HG03342 (cell line): ENCODE results near the gene RAB10.
"Not testable (repeated sequence)": the region's sequence is repeated elsewhere in the genome, so short reads cannot be mapped to it uniquely, and the experiment has no call there.

Source experiments
- ATAC-seq: cut with Tn5 transposase; IDR thresholded peaks from one replicate; pipeline ENCODE4 v1.9.1; 2021; ENCODE audit warnings: mild to moderate bottlenecking, moderate library complexity; ENCODE audit not compliant: unreplicated experiment

Gene RAB10

DNA sequence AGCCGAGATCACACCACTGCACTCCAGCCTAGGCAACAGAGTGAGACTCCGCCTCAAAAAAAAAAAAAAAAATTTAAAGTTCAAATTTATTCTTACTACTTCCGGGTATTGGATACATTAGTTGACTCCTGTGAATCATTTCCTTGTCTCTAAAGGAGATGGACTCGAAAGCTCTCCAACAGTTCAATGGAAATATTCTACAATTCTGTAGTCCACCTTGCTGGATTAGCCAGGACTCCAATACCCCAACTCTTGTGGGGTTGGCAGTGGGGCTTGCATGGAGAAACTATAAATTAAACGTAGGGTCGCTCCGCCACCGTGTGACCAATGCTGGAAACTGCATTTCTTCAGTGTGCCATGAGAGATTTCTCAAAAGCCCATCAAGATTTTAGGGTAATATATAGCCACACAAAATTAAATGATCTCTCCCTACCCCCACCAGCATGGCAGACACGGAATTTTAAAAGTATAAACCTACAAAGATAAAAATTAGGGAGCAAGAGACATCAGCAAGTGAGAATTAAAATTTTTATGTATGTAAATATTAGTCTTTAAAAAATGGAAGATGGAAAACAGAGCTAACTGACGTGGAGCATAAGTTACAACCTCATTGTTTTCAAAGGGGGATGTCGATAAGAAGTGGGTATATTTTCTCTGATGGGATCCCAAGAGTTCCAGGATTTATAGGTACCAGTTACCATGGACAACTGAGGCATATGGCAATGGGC lies 111.2 kb downstream of the RAB10 start:
- no peak for ATAC-seq

DNA sequence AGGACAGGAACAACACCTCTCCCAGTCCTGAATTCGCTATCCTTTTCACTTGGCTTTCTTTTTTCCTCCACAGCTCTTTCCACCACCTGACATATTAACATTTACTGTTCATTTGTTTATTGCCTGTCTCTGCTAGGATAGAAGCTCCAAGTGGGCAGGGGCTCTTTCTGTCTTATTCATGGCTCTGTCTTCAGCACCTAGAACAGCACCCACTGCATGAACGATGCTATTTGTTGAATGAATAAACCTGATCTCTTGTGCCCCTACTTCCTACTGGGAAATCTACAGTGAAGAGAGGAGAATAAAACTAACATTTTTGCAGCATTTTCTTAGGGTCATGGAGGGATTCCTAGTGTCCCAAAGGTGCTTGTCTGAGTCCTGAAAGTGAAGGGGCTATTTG lies 114.6 kb downstream of the RAB10 start:
- ATAC-seq, result no peak

DNA sequence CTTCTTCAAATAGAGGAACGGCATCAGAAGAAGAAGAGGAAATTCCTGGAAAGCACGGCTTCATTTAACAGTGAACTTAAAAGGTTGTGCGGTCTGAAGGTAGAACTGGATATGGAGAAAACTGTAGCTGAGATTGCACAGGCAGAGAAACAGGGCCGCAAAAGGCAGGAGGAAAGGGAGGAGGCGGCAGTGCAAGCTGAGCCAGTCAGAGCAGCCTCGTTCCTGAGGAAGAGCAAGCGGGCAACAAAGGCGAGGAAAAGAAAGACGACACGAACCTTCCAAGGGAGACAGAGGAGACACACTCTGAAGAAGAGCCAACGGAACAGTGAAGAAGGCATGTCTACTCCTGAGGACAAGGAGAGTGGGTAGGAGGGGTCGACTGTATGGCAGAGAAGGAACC lies 116.4 kb downstream of the RAB10 start:
- no peak for ATAC-seq

DNA sequence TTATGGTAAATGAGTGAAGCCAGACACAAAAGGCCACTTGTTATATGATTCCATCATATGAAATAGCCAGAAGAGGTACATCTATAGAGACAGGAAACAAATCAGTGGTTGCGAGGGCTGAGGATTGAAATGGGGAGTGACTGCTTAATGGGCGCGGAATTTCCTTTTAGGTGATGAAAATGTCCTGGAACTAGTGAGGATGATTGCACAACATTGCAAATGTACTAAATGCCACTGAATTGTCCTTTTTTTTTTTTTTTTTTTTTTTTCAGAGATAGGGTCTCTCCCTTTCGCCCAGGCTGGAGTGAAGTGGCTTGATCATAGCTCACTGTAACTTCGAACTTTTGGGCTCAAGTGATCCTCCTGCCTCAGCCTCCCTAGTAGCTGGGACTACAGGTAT lies 123.7 kb downstream of the RAB10 start:
- ATAC-seq, result no peak

DNA sequence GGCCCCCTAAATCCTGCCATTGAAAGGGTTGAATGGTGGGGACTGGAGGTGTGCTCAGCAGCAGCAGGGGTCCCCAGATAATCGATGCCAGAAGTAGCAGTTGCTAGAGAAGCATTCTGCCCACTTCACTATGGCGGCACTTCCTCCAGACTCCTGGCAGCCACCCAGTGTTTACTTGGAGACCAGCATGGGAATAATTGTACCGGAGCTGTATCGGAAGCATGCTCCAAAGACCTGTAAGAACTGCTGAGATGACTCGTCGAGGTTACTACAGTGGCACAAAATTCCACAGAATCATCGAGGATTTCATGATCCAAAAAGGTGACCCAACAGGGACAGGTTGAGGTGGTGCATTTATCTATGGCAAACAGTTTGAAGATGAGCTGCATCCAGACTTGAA lies 128.0 kb downstream of the RAB10 start:
- ATAC-seq, result no peak

DNA sequence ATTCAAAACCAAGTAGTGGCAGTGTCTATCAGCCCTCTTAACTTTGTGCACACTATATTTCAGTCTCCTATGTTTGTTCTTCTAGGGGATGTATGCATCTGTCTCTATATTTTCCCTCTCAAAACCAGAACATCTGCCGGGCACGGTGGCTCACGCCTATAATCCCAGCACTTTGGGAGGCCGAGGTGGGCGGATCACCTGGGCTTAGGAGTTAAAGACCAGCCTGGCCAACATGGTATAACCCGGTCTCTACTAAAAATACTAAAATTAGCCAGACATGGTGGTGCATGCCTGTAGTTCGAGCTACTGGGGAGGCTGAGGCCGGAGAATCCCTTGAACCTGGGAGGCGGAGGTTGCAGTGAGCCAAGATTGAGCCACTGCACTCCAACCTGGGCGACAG lies 129.1 kb downstream of the RAB10 start:
- ATAC-seq, result no peak

DNA sequence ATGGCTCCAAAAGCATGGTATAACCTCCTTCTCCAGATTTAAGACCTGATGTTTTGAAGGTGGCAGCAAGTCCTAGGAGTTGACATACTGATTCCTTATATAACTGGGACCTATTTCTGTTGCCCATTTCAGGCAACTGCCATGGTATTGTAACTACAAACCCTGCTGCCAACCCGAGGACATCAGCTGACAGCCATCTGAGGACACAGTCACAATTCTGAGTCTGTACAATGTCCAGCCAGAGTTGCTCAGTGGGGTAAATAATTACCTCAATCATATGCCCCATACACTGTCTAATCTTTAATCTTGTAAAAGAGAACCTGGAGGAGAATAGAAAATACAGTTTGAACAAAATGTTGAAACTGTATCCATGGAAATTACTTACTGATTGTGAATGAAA lies 130.3 kb downstream of the RAB10 start:
- ATAC-seq, result no peak

DNA sequence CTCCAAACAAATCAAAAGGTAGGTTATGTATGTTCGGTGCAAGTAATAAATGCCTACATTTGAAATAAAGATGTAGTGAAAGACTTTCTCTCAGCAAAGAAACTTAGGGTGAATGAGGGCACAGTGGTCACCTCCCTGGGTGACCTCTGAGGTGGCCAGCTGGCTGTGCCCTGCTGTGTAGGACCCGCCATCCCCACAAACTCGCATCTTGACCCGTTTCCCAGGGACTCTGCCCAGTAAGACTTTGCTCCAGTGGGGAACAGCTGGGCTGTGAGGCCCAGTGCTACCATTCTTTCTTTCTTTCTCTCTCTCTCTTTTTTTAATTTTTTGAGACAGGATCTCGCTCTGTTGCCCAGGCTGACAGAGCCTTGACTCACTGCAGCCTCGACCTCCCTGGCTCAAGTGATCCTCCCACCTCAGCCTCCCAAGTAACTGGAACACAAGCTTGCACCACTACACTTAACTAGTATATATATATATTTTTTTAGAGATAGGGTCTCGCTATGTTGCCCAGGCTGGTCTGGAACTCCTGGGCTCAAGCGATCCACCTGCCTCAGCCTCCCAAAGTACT lies 130.8 kb downstream of the RAB10 start:
- no peak for ATAC-seq

DNA sequence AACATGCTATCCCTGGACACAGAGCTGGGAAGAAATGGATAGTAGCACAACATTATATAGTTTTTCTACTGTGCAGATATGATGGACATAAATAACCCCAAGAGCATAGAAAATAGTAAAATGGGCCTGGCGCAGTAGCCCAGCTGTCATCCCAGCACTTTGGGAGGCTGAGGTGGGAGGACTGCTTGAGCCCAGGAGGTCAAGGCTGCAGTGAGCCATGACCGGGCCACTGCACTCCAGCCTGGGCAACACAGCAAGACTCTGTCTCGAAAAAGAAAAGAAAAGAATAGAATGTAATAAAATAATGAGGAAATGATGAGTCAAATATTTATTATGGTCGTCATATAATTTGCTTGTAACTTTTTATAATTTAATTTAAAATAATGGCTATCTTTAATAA lies 131.5 kb downstream of the RAB10 start:
- ATAC-seq, result no peak

DNA sequence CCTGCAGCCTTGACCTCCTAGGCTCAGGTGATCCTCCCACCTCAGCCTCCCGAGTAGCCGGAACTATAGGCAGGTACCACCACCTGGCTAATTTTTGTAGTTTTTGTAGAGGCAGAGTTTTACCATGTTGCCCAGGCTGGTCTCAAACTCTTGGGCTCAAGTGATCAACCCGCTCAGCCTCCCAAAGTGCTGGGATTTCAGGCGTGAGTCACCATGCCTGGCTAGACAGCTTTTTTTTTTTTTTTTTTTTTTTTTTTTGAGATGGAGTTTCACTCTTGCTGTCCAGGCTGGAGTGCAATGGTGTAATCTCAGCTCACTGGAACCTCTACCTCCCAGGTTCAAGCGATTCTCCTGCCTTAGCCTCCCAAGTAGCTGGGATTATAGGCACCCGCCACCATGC lies 132.7 kb downstream of the RAB10 start:
- ATAC-seq, result not testable (repeated sequence)

DNA sequence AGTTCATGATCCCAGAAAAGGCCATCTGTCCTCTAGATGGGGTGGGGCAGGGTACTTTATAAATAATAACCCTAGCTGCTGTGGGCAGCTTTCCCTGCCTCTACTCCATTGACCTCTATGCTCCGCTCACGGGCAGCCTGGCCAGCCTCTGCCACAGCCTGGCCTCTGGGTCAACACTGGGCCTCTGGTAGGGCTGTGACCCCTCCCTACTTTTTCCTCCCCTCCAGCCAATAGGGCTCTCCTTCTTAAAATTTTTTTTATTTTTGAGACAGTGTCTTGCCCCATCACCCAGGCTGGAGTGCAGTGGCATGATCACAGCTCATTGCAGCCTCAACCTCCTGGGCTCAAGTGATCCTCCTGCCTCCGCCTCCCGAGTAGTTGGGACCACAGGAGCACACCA lies 134.9 kb downstream of the RAB10 start:
- no peak for ATAC-seq

DNA sequence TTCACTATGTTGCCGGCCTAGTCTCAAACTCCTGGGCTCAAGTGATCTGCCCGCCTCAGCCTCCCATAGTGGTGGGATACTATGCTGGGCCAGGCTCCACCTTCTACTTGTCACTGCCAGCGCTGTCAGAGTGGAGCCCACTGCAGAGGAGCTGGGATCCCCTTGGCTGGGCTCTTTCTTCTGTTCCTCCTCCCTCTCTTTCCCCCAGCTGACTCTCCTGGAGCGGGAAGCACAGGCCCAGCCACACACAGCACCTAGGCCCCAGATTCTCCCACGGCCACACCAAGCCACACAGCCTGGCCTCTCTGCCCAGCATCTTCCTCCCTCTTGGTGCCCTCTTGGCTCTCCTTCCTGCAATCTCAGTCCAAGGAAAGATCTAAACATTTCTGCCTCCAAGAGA lies 135.3 kb downstream of the RAB10 start:
- ATAC-seq, result no peak

DNA sequence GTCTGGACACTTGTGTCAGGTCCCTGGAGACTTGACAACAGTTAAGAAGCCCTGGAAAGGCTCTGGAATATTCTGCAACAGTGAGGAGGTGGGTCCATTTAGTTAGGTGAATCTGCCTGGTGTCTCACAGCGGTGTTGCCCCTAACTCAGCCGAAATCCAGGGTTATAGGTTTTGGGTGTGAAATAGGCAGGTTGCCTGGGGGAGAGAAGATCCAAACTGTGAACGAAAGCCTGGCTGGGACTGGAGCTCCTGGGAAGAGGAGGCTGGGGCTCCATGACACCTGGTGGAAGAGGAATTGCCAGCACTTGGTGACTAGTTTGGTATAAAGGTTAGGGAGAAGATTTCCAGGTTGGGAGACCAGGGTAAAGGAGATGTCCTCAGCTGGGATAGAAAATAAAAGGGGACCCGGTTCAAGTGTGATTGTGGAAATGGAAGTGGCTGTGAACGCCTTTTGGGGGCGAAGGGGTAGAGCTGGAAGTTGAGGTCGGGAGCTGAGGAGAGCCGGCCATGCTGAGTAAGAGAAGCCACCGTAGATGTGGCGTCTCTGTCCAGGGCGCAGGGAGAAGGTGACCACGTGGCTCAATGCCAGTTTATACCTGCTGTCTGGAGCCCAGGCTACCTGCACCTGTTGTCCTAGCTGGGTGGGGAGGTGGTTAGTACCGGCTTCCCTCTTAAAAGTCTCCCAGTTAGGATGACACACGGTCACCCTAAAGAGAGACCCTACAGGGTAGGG lies 136.0 kb downstream of the RAB10 start:
- no peak for ATAC-seq

DNA sequence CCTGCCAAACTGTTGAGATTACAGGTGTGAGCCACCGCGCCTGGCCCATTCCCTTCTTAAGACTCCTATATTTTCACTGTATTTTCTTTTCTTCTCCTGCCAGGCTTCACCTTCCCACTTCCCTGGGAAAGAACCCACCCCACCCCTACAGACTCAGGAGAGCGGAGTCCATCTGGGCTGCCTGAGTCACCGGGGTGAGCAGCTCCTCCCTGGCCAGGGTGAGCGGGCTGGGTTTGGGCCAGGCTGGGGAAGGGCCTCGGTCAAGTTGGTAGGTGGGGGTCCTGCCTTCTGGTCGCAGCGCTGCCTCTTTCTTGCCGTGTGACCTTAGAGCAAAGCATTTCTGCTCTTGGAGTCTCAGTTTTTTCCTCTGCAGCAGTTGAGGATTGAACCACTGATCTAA lies 136.9 kb downstream of the RAB10 start:
- no peak for ATAC-seq

DNA sequence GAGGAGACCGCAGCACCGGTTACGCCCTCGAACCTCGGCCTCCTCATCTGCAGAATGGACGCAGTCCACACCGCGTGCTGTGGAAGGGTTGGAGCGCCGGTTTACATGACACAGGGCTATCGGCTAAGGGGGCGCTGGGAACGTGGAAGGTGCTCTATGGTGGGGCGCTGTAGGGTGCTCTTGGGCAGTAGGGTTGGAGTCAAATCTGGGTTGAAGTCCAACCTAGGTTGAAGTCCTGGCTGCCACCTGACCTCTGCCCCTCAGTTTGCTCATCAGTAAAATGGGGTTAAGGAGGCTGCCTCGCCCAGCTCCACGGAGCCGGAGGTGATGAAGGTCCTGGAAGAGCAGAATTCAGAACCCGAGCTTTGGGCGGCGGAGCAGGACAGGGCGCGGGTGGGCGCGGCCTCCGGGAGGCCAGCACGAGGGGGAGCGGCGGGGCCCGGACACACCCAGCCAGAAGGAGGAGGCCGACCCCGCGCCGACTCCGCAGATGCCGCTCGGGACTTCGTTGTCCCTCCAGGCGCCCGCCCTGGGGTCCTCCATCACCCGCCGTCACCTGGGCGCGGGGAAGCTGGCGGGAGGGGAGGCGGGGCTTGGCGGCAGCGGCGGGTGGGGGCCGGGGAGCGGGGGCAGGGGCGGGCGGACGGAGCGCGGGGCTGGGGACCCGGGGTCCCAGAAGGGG lies 138.4 kb downstream of the RAB10 start:
- no peak for ATAC-seq

DNA sequence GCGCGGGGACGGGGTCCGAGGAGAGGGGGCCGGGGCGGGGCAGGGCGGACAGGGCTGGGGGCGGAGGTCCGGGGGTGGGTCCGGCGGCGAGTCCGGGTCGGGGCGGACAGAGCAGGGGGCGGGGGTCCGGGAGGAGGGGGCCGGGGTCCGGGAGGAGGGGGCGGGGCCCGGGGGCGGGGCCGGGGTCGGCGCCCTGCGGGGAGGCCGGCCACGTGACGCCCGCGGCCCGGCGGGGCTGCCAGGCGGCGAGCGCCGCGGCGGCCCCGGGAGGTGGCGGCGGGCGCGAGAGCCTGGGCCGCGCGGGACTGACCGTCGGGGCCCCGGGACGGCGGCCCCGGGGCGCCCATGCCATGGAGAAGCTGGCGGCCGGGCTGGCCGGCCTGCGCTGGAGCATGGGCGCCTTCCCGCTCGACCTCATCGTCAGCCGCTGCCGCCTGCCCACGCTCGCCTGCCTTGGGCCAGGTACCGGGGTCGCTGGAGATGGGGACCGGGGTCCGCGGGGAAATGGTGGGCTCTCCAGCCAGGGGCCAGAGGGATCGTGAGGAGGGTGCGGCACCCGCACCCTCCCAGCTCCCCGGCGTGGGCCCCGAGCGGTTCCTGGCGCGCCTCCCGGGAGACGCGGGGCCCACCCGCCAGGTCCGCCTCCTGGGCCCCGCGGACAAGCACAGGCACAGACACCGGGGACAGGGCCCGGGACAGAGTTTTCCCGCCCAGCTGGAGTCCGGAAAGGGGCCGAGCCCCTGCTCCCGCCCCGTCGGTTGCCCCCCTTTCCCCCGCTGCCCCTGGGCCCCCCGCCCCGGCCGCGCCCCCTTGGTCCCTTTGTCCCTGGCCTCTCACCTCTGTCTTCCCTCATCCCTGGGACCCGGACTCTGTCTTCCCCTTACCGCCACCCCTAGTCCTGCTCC lies 139.2 kb downstream of the RAB10 start, which contains the start of gene GAREM2:
Gene GAREM2 (plus strand): TSS at position 218 of the 905 bp plus-strand sequence. CDS start 133 bp downstream, at position 351.
- no peak for ATAC-seq

DNA sequence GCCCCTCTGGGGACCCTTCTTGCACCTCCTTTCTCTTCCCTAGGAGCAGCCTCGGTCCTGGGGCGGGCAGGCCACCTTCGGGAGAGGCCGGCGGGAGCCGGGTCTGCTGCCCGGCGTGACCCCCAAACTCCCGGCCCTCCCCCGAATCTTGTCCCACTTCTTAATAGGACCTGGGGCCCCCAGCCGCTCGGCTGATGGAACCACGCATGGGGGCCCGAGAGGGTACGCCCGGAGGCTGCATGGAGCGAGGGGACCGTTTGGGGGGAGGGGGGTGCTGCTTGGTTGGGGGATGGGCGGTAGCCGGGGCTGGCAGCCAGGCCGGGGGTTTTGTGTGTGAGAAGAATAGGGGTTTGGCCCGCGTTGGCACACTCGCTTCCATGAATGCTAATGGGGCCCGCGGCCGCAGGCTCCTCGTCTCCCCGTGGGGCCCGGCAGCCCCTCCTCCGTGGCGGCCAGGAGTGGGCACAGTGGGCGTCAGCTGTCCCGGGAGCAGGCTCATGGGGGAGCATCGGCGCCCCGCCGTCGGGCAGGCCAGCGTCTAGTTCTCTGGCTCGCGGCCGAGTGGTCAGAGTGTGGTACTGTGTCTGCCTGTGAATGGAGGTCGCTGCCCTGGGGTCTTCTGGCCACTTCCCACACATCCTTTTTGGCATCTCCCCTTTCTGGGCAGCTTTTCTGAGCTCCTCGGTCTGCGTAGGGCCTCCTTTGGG lies 140.0 kb downstream of the RAB10 start:
- ATAC-seq, result no peak

DNA sequence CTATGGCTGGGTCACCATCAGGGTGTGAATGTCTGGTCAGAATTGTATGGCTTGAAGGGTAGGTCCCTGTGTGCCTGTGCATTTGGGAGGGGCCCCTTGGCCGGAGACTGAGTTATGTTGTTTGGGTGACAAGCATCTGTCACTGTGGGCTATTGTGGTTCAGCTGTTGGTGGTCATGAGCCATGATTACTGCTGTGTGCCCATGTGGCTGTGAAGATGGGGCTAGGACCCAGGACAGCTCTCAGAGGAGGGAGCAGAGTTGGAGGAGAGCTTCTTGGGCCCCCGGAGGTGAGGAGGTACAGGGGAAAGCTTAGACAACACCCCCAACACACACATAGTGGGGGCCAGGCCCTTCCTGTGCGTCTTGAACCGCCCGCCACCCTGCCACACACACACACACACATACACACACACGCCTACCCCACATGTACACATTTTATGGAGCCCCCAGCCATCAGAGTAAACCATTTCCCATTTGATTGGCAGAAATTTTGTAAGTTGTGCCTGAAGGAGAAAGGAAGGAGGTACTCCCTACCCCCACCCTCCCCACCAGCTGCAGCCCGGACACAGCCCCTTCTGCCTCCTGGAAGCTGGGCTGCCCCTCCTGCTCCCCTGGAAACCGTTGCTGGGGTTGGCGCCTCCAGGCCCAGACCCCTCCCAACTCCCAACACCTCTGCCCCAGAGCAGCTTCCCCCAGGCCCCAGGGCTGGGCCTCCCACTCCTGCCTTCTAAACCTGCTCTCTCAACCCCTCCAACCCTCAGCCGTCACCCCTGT lies 141.0 kb downstream of the RAB10 start:
- ATAC-seq, result no peak
